Colonic mucosa (tissue), 4 donors: ENCODE data around the gene FAM217B. TPM values are rescaled to one million over a fixed set of nuclear protein-coding genes. Genes with fewer than 3 reads are reported as not detected.

Source experiments
- DNase-seq: peaks from one replicate; pipeline ENCODE4 v3.0.0-alpha.2; 2020
- H3K27ac ChIP-seq: fragments of 200-600 bp; one replicate; pipeline ENCODE4 v1.8.0; 2021
- H3K27me3 ChIP-seq: fragments of 200-600 bp; one replicate; pipeline ENCODE4 v1.8.0; 2021
- H3K36me3 ChIP-seq: fragments of 200-600 bp; one replicate; pipeline ENCODE4 v1.8.0; 2021
- H3K4me1 ChIP-seq: fragments of 200-600 bp; one replicate; pipeline ENCODE4 v1.8.0; 2021; ENCODE audit warnings: mild to moderate bottlenecking
- H3K4me3 ChIP-seq: fragments of 200-600 bp; one replicate; pipeline ENCODE4 v1.8.0; 2021
- H3K9ac ChIP-seq, 2 donors: one replicate each; pipeline ENCODE4 v1.7.0; 2013; ENCODE audit warnings: control low read depth in 2 of 2, low read depth in 2 of 2, low read length in 2 of 2
- H3K9me3 ChIP-seq: fragments of 200-600 bp; one replicate; pipeline ENCODE4 v1.8.0; 2021
- intact Hi-C: fragments of 100-400 bp; cut with DNase I; formaldehyde crosslinking; loops from one replicate; pipeline ENCODE4 v1.14.1; 2022
- total RNA-seq, 2 donors: library from RNA; stranded (reverse); fragmentation: NEBNext Ultra II Directional in 1 of 2; extraction: Animal tissue kit (Norgen Biotek cat#: 25700) in 1 of 2; gene quantifications; one replicate each; pipeline ENCODE4 v1.2.1, GENCODE V29; 2021
- TF ChIP-seq, protein P1 (sequence below): fragments of 200-600 bp; IDR thresholded peaks from one replicate; pipeline ENCODE4 v1.8.0; 2022; ENCODE audit warnings: antibody characterized with exemption, mild to moderate bottlenecking
- donor health status: healthy.
- donor health status: DM: no; HTN: no; CAD: no.
- donor health status: DM: no; HTN: no; CAD: no.

The FAM217B gene
- total RNA-seq, 2 donors from 2014 or later = 5.5 to 11.2 TPM

DNA sequence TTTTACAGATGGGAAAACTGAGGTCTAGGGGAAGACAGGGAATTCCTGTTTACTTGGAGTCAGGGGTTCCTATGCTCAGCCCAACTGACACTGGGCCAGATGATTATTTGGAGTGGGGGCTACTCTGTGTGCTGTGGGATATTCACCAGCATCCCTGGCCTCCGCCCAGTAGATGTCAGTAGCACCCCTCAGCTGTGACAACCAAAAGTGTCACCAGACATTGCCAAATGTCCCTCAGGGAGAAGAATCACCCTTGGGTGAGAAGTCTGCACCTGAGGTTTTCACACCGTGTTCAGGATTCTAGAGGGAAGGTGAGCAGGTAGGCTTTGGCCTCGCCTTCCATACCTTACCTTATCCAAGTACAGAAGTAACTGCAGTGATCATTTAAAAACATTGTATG, 45.7 kb downstream of the FAM217B start:
- Histone ChIP-seq H3K27me3 (no peaks in the 10 kb centered on the region), H3K9ac (no peak overlapping the region), H3K4me1 (no peaks in the 10 kb centered on the region), H3K9me3 (no peaks in the 10 kb centered on the region), H3K36me3 (no peaks in the 10 kb centered on the region), H3K4me3 (no peak overlapping the region), H3K27ac (no peak overlapping the region)
- TF ChIP-seq, protein P1, sequence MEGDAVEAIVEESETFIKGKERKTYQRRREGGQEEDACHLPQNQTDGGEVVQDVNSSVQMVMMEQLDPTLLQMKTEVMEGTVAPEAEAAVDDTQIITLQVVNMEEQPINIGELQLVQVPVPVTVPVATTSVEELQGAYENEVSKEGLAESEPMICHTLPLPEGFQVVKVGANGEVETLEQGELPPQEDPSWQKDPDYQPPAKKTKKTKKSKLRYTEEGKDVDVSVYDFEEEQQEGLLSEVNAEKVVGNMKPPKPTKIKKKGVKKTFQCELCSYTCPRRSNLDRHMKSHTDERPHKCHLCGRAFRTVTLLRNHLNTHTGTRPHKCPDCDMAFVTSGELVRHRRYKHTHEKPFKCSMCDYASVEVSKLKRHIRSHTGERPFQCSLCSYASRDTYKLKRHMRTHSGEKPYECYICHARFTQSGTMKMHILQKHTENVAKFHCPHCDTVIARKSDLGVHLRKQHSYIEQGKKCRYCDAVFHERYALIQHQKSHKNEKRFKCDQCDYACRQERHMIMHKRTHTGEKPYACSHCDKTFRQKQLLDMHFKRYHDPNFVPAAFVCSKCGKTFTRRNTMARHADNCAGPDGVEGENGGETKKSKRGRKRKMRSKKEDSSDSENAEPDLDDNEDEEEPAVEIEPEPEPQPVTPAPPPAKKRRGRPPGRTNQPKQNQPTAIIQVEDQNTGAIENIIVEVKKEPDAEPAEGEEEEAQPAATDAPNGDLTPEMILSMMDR = no peak
- intact Hi-C loops = no loop called here
- no peak for DNase-seq

- Histone ChIP-seq H3K4me3 (no peak overlapping the region), H3K9me3 (no peaks in the 10 kb centered on the region), H3K27me3 (no peaks in the 10 kb centered on the region), H3K9ac (no peak overlapping the region), H3K27ac (no peak overlapping the region), H3K4me1 (no peaks in the 10 kb centered on the region), H3K36me3 (no peaks in the 10 kb centered on the region)
- intact Hi-C loops = no loop called here
- TF ChIP-seq, protein P1 = no peak
- no peak for DNase-seq
Observed at GRCh38 chr20:59987135-59987534, 46.9 kb downstream of the FAM217B start.

GRCh38 chr20:59988141-59988540, 48.0 kb downstream of the FAM217B start:
- Histone ChIP-seq H3K9ac (no peak overlapping the region), H3K9me3 (no peaks in the 10 kb centered on the region), H3K4me3 (no peak overlapping the region), H3K27ac (no peak overlapping the region), H3K36me3 (no peaks in the 10 kb centered on the region), H3K27me3 (no peaks in the 10 kb centered on the region), H3K4me1 (no peaks in the 10 kb centered on the region)
- DNase-seq = no peak
- intact Hi-C loops = no loop called here
- TF ChIP-seq, protein P1 = no peak

DNA sequence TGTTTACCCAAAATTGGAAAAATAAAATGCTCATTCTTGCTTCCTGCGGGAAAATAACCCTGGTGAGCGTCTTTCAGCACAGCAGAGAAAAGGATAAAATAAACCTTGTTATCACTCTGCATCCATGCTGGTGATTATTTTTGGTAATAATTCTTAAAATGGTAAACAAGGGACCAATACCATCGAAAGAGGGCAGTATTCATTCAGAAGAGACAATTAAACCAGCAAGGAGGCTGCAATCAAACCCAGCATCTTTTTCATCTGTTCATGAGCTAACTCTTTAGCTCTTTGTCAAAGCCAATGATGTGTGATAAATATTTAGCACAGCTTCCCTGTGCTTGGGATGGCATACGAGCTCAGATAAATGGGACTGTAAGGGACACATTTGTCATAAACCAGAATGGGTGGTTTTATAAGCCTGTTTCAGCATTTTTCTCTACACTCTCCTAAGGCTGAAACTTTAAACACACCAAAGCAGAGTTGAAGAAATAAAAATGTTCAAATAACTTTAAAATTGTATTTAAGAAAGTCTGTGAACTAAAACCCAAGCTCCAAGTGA, 52.4 kb downstream of the FAM217B start:
- DNase-seq = no peak
- intact Hi-C loops = no loop called here
- Histone ChIP-seq H3K27me3 (no peaks in the 10 kb centered on the region), H3K4me3 (no peak overlapping the region), H3K27ac (no peak overlapping the region), H3K4me1 (no peaks in the 10 kb centered on the region), H3K36me3 (no peaks in the 10 kb centered on the region), H3K9me3 (no peaks in the 10 kb centered on the region), H3K9ac (no peak overlapping the region)
- TF ChIP-seq, protein P1 = no peak

DNA sequence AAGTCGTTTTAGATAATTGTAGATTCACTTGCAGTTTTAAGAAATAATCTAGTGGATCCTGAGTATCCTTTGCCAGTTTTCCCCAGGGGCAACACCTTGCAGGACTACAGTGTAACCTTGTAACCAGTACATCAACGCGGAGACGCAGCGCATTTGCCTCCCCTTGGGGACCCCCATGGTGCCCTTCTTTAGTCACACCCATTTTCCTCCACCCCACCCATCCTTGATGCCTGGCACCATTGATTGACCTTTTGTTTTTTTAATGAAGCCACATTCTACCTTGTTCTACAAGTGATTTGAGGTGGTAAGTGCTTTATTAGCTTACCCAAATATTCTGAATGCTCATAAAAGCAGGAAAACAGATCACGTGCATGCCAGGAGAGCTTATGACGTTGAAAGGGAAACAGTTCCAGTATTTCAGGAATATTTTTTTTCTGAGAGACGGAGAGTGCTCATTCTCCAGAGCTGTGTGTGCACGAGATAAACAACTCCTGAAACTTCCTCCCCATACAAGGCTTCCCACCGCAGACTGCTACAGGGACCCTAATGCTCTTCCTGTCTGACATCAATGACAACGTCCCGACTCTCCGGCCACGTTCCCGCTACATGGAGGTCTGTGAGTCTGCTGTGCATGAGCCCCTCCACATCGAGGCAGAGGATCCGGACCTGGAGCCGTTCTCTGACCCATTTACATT, 53.7 kb downstream of the FAM217B start:
- H3K4me3 ChIP-seq = no peak overlapping the region
- H3K27me3 ChIP-seq = no peaks in the 10 kb centered on the region
- TF ChIP-seq, protein P1 = no peak
- H3K9me3 ChIP-seq = no peaks in the 10 kb centered on the region
- no peaks in the 10 kb centered on the region for H3K4me1 ChIP-seq
- H3K27ac ChIP-seq = no peak overlapping the region
- no peaks in the 10 kb centered on the region for H3K36me3 ChIP-seq
- intact Hi-C loops = no loop called here
- no peak for DNase-seq
- H3K9ac ChIP-seq = no peak overlapping the region
